HG03064 (cell line): ENCODE results near the gene KCNH6.

ENCODE experiments used
- ATAC-seq: cut with Tn5 transposase; IDR thresholded peaks from one replicate; pipeline ENCODE4 v1.9.1; 2021; ENCODE audit warnings: low read depth; ENCODE audit not compliant: unreplicated experiment

Gene KCNH6

DNA sequence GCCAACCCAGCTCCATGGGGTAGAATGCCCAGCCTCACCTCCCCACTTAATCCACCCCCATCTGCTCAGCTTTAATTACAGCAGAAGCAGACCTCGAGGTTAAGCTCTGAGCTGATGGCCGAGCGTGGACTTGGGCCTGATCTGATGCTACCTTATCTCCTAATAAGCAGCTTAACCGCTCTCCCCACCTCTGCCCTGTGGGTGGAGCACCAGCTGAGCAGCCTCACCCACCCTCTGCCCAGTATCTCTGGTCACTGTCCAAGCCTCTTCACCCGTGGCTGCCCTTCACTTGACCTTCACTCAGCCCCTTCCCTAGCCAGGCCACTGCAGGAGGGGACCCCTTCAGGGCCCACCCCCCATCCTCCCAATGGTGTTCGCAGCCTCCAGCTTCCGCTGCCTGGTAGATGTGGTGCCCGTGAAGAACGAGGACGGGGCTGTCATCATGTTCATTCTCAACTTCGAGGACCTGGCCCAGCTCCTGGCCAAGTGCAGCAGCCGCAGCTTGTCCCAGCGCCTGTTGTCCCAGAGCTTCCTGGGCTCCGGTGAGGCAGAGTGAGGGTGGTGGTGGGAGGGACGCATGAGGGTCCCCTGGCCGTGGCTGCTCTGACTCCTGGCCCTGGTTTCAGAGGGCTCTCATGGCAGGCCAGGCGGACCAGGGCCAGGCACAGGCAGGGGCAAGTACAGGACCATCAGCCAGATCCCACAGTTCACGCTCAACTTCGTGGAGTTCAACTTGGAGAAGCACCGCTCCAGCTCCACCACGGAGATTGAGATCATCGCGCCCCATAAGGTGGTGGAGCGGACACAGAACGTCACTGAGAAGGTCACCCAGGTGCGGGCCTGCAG, 6.8 kb downstream of the KCNH6 start:
- ATAC-seq = no peak

DNA sequence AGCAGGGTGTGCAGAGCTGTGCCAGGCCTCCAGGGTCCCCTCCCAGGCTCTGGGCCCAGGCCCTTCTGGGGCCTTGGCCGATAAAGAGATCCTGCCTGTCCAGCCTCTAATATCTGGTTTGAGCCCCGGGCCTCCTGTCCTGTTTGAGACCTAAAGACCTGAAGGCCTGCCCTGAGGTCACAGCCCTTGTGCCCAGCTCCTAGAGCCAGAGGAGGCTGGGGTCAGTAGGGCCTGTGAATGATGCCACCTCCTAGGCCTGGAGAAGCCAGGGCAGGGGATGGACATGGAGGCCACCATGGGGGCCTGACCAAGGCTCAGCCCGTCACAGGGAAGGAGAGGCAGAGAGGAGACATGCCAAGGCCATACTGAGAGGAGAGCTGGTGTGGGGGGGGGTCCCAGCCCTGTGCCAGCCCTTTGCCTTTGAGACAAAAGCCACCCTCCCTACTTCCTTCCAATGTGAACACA, 7.4 kb downstream of the KCNH6 start:
- no peak for ATAC-seq

DNA sequence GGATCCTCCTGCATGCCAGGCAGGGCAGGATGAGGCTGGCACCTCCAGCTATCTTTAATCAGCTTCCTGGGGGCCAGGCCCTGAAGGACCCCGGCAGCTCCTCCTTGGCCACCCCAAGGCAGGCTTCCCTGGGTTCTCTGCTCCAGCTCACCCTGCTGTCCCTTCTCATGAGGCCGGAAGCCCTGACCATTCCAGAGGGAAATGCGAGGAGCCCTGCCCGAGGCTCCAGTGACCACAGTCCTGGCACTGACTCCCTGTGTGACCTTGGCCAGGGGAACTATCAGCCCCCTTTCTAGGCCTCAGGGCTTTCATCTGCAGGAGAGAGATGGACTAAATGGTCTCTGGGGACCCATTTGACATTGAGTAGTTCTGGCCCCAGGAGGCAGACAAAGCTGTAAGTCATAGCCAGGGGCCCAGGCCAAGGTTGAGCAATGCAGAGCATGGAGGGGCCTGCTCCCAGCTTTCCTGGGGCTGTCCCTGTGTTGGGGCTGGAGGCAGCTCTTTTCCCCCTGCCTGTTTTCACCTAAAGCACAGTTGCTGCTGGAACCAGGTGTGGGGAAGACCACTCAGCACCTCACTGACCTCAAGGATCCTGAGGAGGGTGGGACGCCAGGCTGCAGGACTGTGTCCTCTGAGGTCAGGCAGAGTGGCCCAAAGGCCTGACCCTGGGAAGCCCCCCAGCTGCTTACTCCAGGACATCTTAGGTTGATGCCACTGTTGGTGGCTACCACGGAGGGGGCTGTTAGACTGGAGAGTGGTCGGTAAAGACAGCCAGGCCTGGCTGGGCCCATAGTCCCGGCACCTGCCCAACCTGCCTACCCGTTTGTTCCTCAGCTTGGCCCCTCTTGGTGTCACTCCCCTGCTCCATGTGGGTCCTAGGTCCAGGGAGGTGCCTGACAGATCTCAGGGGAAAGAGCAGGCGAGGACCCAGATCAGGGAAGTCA, 8.1 kb downstream of the KCNH6 start:
- ATAC-seq = no peak

DNA sequence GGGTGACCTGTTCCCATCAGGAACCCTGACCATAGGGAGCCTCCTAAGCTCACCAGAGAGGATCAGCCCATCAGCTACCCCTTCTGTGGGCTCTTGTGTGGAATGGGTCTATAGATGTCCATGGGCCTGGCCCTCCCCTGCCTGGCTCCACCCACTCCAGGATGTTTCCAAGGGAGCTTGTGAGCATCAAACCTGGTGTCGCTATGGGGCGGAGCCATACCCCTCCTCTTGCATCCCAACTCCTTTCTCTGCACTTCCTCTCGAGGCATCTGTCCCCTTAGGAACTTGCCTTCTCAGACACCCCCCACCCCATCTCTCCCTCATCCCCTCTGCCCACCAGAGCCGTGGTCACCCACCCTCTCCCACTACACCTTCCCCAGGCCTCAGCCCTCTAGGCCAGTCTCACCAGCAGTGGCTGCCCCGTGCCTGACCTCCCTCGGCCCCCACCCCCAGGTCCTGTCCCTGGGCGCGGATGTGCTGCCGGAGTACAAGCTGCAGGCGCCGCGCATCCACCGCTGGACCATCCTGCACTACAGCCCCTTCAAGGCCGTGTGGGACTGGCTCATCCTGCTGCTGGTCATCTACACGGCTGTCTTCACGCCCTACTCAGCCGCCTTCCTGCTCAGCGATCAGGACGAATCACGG, 10.4 kb downstream of the KCNH6 start:
- no peak for ATAC-seq

DNA sequence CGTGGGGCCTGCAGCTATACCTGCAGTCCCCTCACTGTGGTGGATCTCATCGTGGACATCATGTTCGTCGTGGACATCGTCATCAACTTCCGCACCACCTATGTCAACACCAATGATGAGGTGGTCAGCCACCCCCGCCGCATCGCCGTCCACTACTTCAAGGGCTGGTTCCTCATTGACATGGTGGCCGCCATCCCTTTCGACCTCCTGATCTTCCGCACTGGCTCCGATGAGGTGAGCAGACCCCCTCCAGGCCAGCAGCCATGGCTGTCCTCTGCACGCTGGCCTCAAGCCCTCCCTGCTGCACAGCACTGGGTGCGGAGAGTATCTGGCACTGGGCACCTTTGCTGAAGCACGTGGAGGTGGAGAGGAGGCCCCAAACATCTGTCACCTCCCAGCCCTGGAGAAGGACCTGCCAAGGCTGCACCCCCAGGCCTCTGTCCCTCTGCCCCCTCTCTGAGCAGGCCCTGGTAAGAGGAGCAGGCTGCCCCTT, 11.0 kb downstream of the KCNH6 start:
- no peak for ATAC-seq

DNA sequence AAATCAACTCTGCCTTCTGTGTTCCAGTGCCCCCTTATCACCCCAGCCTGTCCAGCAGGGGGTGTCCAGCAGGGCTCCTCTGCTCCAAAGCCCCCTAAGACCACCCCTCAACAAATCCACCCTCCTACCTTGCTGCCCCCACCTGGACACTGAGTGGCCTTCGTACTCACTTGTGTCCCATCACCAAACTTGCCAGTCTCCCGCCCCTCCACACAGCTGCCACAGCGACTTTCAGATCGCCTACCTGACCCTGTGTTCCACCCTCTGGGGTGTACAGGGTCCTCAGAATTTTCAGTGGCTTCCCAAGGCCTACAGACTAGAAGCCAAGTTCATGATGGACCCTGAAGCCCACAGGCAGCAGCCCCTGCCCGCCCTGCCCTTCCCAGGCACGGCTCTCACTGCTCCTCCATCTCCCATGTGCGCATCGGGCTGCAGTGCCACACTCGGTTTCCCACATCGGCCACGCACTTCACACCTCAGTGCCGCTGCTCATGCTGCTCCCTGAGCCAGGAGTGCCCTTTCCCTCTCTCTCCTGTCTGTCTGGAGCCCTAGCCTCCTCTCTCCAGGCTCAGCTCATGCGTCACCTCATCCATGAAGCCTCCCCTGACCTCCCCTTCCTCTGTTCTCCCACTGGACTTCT, 11.8 kb downstream of the KCNH6 start:
- ATAC-seq = no peak

DNA sequence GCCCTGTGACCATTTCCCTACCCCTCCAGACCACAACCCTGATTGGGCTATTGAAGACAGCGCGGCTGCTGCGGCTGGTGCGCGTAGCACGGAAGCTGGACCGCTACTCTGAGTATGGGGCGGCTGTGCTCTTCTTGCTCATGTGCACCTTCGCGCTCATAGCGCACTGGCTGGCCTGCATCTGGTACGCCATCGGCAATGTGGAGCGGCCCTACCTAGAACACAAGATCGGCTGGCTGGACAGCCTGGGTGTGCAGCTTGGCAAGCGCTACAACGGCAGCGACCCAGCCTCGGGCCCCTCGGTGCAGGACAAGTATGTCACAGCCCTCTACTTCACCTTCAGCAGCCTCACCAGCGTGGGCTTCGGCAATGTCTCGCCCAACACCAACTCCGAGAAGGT, 12.5 kb downstream of the KCNH6 start:
- ATAC-seq = no peak

DNA sequence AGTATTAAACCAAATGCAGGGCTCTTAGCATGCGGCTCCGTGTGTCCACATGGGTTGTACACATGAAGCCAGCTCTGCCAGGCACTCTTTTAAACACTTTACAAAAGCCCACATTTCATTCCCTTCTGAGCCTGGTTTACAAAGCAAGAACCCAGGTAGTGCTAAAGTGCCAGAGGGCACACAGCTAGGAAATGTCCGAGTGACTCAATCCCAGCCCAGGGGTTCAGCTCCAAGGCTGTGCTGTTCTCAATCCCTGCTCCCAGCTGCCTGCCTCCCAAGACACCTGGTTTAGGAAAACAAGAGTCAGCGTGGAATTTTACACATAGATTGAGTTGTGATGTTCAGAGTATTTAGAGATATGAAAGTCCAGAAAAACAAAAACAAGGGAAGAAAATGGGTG, 13.8 kb downstream of the KCNH6 start:
- ATAC-seq = no peak

DNA sequence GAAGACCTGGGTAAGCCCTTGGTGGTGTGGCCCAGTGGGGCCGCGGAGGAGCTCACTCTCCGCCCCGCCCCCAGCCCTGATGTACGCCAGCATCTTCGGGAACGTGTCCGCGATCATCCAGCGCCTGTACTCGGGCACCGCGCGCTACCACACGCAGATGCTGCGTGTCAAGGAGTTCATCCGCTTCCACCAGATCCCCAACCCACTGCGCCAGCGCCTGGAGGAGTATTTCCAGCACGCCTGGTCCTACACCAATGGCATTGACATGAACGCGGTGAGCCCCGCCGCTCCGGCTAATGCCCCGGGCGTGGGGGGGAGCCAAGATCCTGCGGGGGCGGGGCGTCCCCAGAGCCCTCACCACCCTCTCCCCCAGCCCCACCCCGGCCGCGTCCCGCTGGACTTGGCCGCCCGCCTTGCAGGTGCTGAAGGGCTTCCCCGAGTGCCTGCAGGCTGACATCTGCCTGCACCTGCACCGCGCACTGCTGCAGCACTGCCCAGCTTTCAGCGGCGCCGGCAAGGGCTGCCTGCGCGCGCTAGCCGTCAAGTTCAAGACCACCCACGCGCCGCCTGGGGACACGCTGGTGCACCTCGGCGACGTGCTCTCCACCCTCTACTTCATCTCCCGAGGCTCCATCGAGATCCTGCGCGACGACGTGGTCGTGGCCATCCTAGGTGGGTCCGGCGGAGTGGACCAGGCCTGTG, 15.0 kb downstream of the KCNH6 start:
- no peak for ATAC-seq

DNA sequence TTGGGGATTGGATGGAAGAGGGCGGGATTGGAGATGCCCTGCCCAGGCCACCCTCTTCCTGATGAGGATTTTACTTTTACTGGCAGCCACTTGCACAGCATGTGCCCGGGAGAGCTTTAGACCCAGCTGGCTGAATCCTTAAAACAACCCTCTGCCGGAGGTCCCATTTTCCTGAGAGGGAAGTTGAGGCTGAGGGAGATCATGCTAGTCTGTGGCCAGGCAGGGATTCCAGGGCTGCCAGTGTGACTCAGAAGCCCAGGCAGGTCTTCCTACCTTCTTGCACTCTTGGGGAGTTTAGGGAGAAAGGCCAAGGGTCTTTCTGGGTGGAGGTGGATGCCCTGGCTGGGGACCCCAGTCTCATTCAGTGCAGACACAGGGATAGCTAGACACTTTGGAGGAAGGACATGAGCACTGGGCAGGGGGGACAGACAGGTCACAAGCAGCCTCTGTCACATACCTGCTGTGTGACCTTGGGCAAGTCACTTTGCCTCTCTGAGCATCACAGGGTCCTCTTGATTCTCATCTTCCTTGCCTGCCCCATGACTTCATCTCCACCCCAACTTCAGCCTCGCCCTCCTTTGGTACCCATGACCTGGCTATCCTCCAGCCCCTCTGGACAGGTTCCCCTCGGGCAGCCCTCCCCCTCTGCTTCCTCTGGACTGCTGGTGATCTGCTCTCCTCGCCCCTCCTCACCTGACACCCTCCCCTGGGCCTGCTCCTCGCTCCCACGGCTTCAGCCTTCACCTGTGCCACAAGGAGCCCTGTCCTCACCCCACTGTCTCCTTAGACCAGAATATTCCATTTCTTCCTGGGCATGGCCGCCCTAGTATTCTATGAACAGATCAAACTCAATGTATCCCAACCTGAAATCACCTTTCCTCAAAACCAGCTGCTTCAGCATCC, 15.8 kb downstream of the KCNH6 start:
- no peak for ATAC-seq

DNA sequence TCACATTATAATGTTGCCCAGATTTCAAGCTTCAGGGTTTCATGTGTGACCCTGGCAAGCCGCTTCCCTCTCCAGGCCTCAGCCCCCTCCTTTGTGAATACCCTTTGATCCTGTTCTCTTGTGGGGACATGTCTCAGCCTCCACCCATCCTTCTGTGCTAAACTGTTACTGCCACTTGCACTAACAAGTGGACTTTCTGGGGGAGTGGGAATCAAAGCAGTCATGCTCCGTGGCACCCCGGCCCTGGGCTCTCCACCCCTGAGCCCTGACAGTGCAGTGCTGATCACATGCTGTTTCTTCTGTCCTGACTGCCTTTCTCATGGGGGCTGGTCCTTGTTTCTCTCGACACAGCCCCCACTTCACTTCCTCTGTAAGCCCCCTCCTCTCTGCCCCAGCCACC, 17.4 kb downstream of the KCNH6 start:
- ATAC-seq = no peak

DNA sequence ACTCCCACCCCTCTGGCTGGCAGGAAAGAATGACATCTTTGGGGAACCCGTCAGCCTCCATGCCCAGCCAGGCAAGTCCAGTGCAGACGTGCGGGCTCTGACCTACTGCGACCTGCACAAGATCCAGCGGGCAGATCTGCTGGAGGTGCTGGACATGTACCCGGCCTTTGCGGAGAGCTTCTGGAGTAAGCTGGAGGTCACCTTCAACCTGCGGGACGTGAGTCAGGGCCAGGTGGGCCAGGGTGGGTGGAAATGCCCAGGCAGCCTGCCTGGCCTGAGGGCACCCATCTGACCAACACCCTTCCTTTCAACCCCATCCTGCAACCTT, 19.0 kb downstream of the KCNH6 start:
- no peak for ATAC-seq

DNA sequence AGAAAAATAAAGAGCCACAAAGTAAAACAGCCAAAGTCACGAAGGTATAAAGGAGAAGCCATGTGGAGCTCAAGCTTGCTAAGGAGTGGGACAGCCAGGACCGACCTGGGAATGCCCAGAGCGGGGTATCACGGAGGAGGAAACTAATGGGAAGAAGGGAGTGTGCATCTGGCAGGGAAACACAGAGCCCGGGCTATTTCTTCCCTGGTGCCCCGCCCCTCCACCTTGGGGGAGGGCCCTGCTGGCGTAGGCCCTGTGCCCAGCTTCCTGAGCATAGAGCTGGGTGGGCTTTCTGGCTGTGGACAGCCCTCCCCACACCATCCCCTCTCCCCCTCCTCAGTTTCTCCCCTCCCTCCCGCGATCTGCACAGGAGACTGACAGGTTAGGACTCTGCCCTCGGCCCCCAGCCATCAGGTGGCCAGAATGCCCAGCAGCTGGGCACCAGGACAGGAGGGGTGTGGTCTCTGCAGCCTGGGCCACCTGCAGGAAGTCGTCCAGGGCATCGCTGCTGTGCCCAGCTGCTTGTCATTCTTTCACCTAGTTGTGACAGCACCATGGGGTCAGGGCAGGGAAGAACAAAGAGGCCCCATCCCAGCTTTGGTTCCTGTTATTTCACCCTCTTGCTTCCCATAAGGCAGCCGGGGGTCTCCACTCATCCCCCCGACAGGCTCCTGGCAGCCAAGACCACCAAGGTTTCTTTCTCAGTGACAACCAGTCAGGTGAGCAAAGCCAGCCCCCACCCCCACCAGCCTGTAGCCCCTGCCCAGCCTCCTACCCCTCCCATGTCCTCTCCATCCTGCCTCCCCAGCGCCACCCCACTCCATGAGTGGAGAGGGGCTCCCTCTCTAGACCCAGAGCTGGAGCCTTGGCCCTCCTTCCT, 20.0 kb downstream of the KCNH6 start:
- no peak for ATAC-seq

DNA sequence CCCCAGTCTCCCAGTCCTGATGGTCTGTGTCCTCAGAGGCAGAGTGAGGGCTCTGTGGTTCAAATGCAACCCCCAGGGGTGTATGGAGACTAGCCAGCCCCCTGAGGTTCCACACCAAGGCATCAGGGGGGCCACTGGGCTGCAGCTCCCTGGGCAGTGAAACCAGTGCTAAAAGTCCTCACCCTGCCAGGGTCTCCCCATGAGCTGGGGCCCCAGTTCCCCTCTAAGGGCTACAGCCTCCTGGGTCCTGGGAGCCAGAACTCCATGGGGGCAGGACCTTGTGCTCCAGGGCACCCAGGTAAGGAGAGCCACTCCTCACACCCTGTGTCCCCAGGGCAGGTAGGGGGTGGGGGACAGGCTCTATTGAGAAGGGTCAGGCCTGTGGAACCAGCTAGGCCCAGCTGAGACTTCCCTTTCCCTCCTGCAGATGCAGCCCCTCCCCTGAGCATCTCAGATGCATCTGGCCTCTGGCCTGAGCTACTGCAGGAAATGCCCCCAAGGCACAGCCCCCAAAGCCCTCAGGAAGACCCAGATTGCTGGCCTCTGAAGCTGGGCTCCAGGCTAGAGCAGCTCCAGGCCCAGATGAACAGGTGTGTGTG, 20.8 kb downstream of the KCNH6 start:
- no peak for ATAC-seq

DNA sequence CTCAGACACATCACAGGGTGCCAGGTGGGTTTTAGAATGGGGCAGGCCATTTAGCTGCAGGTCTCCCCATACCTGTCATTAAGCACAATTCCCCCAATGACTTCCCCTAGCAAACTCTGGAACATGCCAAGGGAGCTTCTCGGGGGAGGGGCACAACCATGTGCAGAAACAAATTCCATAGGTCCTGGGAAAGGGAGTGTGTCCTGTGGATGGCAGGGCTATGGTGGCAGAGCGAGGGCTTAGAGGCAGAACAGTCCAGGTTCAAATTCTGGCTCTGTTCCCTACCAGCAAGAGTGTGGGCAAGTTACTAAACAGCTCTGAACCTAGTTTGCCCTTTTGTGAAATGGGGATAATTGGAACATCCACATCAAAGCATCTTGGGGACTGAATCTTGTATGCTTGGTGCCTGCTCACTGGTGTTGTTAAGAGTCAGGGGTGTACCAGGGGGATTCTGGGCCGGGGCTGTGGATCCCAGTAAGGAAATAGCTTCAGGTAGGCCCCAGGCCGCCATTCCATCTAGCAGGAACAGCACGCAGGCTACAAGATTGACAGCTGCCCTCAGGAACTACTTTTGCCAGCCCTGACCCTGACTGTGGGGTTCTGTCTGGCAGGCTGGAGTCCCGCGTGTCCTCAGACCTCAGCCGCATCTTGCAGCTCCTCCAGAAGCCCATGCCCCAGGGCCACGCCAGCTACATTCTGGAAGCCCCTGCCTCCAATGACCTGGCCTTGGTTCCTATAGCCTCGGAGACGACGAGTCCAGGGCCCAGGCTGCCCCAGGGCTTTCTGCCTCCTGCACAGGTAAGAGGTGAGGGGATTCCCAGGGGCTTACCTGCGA, 21.5 kb downstream of the KCNH6 start:
- ATAC-seq = no peak

DNA sequence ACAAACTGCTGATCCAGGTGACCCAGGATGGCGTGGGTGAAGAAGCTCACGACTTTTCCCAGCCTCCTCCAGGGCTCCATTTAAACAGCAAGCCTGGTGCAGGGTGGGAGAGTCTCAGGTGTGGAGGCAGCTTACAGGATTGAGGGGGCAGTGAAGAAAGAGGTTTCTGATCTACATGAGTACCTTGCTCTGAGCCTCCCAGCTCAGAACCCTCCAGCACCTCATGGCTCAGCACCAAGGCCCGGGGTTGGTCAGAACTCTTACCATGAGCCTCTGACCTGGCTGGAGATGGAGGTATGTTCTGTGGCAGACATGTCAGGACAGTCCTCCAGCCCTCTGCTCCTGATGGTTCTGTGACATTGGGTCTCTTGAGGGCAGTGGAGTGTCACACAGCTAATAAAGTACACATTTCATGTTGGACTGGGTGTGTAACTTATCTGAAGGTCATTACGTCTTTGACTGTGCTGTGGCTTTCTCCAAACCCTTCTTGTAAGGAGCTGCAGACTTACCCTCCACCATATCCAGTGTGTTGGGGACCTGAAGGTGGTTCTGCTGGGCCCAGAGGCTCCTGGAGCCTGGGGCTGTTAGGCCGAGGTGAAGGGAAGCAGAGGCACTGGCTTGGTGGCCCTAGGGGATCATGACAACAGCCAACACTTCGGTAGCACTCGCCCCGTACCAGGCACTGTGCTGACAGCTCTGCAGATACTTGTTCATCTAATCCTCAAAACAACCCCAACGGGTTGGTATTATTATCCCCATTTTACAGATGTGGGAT, 23.3 kb downstream of the KCNH6 start:
- ATAC-seq = no peak
